Choroid plexus epithelial cell (primary cell): Measurements from ENCODE around the gene TEKTIP1.

ENCODE experiments used
- DNase-seq: peaks from one replicate; pipeline ENCODE4 v3.0.0-alpha.2; 2010; ENCODE audit warnings: low read depth
- H3K4me3 ChIP-seq: 2 replicates; pipeline ENCODE4 v1.5.1; 2011; ENCODE audit warnings: low read depth, mild to moderate bottlenecking, control low read depth, low read length, moderate library complexity
- CTCF ChIP-seq: conservative IDR thresholded peaks from 2 replicates; pipeline ENCODE4 v1.5.1; 2011; ENCODE audit warnings: low read depth, mild to moderate bottlenecking, control low read depth, inconsistent platforms, low read length, moderate library complexity

The TEKTIP1 gene

GRCh38 chr19:3508771-3509535, 30.0 kb upstream of the TEKTIP1 start:
- no peak overlapping the region for H3K4me3 ChIP-seq
- no peak for TF ChIP-seq CTCF
- no peak for DNase-seq

GRCh38 chr19:3509566-3509989, 29.4 kb upstream of the TEKTIP1 start:
- DNase-seq, result peak; percentile 29
- no peak overlapping the region for H3K4me3 ChIP-seq
- no peak for TF ChIP-seq CTCF

- DNase-seq, result no peak
- H3K4me3 ChIP-seq, result no peak overlapping the region
- TF ChIP-seq CTCF, result no peak
Observed at GRCh38 chr19:3510727-3511126, 28.2 kb upstream of the TEKTIP1 start.

- no peak for DNase-seq
- H3K4me3 ChIP-seq, result no peak overlapping the region
- TF ChIP-seq CTCF, result no peak
Observed at GRCh38 chr19:3511506-3512251, 27.3 kb upstream of the TEKTIP1 start.

- no peak overlapping the region for H3K4me3 ChIP-seq
- DNase-seq, result no peak
- no peak for TF ChIP-seq CTCF
Observed at GRCh38 chr19:3512562-3513228, 26.3 kb upstream of the TEKTIP1 start.

- DNase-seq, result no peak
Observed at GRCh38 chr19:3513229-3514140, 25.5 kb upstream of the TEKTIP1 start.

More at GRCh38 chr19:3513229-3514140, 25.5 kb upstream of the TEKTIP1 start:
- peak; percentile 20 for TF ChIP-seq CTCF
- H3K4me3 ChIP-seq, result no peak overlapping the region
